Measurements from ENCODE around the gene BTRC. TPM values are rescaled to one million over a fixed set of nuclear protein-coding genes. Genes with fewer than 3 reads are reported as not detected.

BTRC gene
- total RNA-seq, 2 donors from 2014 or later: 8.8 to 9.9 TPM

DNA sequence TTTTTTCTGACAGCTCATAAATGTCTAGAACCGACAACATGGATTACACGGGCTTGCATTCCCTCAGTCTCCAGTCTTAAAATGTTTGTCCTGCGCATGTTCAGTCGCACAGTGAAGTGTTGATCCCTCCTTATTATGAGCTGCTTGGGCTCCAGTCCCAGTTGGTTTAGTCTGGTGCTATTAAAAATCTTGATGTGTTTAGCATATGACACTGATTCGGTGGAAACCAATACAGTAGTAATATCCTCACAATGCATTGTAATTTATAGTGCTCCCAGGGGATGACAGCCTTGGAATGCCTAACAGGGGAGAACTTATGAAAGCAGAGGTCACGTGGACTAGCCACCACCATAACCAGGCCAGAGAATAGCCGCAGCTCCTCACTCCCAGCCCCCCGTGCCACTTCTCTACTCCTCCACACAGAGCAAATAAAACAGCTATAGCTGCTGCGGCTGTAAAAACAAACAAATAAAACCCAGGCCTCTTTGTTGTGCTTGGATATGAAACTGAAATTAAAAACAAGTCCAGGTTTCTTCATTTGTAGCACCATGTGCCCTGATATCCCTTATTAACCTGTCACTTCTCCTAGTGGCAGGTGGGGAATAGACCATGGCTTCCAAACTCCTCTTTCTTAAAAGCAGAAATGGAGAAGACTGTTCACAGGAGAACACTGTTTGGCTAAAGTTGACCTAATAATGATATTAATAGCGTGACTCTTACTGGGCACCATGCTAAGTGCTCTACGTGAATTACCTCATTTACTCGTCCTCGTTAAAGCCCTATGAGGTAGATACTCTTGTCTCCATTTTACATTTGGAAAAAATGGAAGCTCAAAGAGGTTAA, 241.8 kb downstream of the BTRC start:
- Histone ChIP-seq H3K27ac (no peak overlapping the region), H3K4me1 (no peaks in the 10 kb centered on the region), H3K27me3 (no peaks in the 10 kb centered on the region), H3K4me3 (no peak overlapping the region), H3K36me3 (replicated peaks in 1 of 2; ENCODE audit: insufficient read depth in 1 of 2, low read depth in 2 of 2) (no peaks in the 10 kb centered on the region), H3K9me3 (no peaks in the 10 kb centered on the region)
- WGBS, 2 donors: 86 to 87% methylated on average over 13 of the region's 13 CpGs
- intact Hi-C loops (cut with DNase I): no loop called here
- DNase-seq: no peak
- TF ChIP-seq, protein P1, sequence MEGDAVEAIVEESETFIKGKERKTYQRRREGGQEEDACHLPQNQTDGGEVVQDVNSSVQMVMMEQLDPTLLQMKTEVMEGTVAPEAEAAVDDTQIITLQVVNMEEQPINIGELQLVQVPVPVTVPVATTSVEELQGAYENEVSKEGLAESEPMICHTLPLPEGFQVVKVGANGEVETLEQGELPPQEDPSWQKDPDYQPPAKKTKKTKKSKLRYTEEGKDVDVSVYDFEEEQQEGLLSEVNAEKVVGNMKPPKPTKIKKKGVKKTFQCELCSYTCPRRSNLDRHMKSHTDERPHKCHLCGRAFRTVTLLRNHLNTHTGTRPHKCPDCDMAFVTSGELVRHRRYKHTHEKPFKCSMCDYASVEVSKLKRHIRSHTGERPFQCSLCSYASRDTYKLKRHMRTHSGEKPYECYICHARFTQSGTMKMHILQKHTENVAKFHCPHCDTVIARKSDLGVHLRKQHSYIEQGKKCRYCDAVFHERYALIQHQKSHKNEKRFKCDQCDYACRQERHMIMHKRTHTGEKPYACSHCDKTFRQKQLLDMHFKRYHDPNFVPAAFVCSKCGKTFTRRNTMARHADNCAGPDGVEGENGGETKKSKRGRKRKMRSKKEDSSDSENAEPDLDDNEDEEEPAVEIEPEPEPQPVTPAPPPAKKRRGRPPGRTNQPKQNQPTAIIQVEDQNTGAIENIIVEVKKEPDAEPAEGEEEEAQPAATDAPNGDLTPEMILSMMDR (IDR thresholded peaks at IDR 0.05): no peak
- TF ChIP-seq POLR2A (IDR thresholded peaks at IDR 0.05): no peak
- ATAC-seq: no peak

DNA sequence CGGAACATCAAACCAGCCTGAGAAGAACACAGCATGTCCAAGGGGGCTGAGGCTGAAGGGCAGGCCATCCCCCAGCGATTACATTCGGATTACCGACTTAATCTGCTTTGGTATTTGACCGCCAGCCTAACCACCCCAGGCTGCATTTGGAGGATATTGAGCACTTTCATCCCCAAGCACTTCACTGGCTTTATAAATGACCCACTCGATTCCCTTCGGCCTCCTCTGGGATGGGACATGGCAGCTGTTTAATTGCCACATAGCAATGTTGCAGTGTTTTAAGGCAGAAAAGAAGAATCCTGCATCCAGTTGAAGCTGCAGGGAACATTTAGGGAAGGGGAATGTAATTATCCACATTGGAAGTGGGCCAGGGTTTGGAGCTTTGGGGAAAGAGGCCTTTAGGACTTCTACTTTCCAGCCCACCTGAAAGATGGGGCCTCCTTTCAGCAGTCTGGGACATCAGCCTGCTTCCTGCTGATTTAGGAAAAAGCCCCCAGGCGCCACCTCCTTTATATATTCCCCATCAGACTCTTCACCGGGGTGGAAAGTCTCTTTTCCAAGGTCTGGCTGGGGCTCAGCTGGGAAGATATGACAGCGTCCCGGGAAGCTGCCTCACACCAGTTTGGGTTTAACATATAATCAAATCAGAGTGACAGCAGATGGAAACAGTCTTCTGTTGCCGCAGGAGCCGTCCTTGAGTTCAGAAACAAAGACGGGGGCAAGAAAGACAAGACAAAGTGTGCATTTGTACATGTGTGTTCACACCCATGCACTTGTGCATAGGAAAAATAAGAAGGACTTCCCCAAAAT, 243.3 kb downstream of the BTRC start:
- TF ChIP-seq POLR2A (IDR thresholded peaks at IDR 0.05): no peak
- TF ChIP-seq, protein P1 (IDR thresholded peaks at IDR 0.05): no peak
- ATAC-seq: no peak

GRCh38 chr10:101601541-101601940, 247.6 kb downstream of the BTRC start:
- peak; percentile 39 for ATAC-seq
- Histone ChIP-seq H3K27me3 (no peaks in the 10 kb centered on the region), H3K4me1 (no peaks in the 10 kb centered on the region), H3K36me3 (replicated peaks in 1 of 2; ENCODE audit: insufficient read depth in 1 of 2, low read depth in 2 of 2) (no peaks in the 10 kb centered on the region), H3K27ac (no peak overlapping the region), H3K9me3 (no peaks in the 10 kb centered on the region), H3K4me3 (no peak overlapping the region)
- WGBS, 2 donors: 85% methylated on average over 1 of the region's 1 CpG; no CpG with 5 or more reads in 1 of the 2 donors
- TF ChIP-seq POLR2A (IDR thresholded peaks at IDR 0.05): no peak
- TF ChIP-seq, protein P1 (IDR thresholded peaks at IDR 0.05): no peak
- peak in 3 of 4 donors; percentile 14 to 38 (median 28) for DNase-seq
- intact Hi-C loops (cut with DNase I): loop anchor here (10.0 kb wide), 1 partner anchor 173 kb away; the partner anchor contains the start of gene FGF8

More for the DNA sequence above, 243.3 kb downstream of the BTRC start:
- intact Hi-C loops (cut with DNase I): no loop called here
- Histone ChIP-seq H3K36me3 (replicated peaks in 1 of 2; ENCODE audit: insufficient read depth in 1 of 2, low read depth in 2 of 2) (no peaks in the 10 kb centered on the region), H3K27me3 (no peaks in the 10 kb centered on the region), H3K9me3 (no peaks in the 10 kb centered on the region), H3K4me1 (no peaks in the 10 kb centered on the region), H3K4me3 (no peak overlapping the region), H3K27ac (no peak overlapping the region)
- DNase-seq: no peak
- 76% methylated on average over 14 of the region's 14 CpGs for WGBS, 2 donors

GRCh38 chr10:101602761-101603398, 248.9 kb downstream of the BTRC start:
- H3K27ac ChIP-seq: no peak overlapping the region
- no peaks in the 10 kb centered on the region for H3K4me1 ChIP-seq
- WGBS, 2 donors: 48 to 52% methylated on average over 6 of the region's 6 CpGs
- H3K27me3 ChIP-seq: no peaks in the 10 kb centered on the region
- TF ChIP-seq, protein P1 (IDR thresholded peaks at IDR 0.05): peak; percentile 17 to 74 (median 69)
- TF ChIP-seq POLR2A (IDR thresholded peaks at IDR 0.05): no peak
- no peak overlapping the region for H3K4me3 ChIP-seq
- H3K9me3 ChIP-seq: no peaks in the 10 kb centered on the region
- intact Hi-C loops (cut with DNase I): loop anchor here (10.0 kb wide), 1 partner anchor 172 kb away; the partner anchor contains the start of gene FGF8
- DNase-seq (peak; percentile 57 to 72 (median 68)), ATAC-seq (peak; percentile 59)
- no peaks in the 10 kb centered on the region for H3K36me3 ChIP-seq (replicated peaks in 1 of 2; ENCODE audit: insufficient read depth in 1 of 2, low read depth in 2 of 2)

Small RNAs within 50 kb of the gene (microRNA-seq; reads per million reads assigned to microRNA genes)
- gene MIR3158-1 (ENCODE audit: borderline number of aligned reads in 2 of 2, borderline replicate concordance in 2 of 2): 0 reads per million in 2 donors
- gene MIR3158-2 (ENCODE audit: borderline number of aligned reads in 2 of 2, borderline replicate concordance in 2 of 2): 0 reads per million in 2 donors

Small RNAs within 50 kb of the gene (small RNA-seq; reads per million reads assigned to genes)
- gene MIR3158-1: not detected
- gene RNU2-43P: not detected
- 1.3 reads per million, percentile 53 among the genes with 10 or more reads in this experiment for gene RNU2-59P

Other genes with a start within 250 kb of the BTRC start
- under 1 TPM in 1 of 2 donors, not detected in 1; 0.52 TPM for gene TLX1, start 222.9 kb upstream of the BTRC start, total RNA-seq
- not detected for gene LBX1, start 124.7 kb upstream of the BTRC start, total RNA-seq
- gene POLL, start 234.1 kb downstream of the BTRC start, total RNA-seq: 10 to 100 TPM; 36.9 to 38.4 TPM
- gene DPCD, start 234.2 kb downstream of the BTRC start, total RNA-seq: 10 to 100 TPM in 1 of 2 donors, 1 to 10 TPM in 1; 9.2 to 16.6 TPM

Data from body of pancreas (tissue), 4 donors.